ENCODE data around the gene FCRL6. TPM values are rescaled to one million over a fixed set of nuclear protein-coding genes. Genes with fewer than 3 reads are reported as not detected.
A peak's percentile ranks its signal among the peaks of the same experiment; 100 is the strongest.

Gene FCRL6
- total RNA-seq, 4 donors from 2014 or later = 0.45 TPM; not detected in 3

DNA sequence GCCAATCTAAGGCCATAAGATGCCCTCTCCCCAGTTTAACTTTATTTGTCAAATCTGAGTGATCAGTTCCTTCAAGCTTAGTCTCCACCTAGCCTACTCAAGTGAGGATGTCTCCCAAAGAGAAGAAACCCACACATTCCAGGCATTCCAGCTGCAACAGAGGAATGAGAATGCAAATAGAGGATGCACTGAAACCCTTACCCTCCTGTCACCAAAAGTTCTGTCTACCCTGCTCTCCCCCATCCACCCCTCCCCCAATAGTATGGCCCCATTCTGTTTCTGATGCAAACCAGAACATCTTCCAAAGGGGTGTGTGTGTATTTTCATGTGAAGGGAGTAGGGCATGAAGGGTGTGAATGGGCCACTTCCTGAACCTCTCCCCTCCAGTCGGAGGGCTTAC lies 18.4 kb upstream of the FCRL6 start:
- DNase-seq (ENCODE audit: extremely low spot score) = no peak
- intact Hi-C loops (cut with DNase I) = loop anchor here (5.0 to 10.0 kb wide), 3 partner anchors 109 to 619 kb away; partner anchors contain the start of gene PIGM
- Histone ChIP-seq H3K36me3 (no peaks in the 10 kb centered on the region), H3K27me3 (no peaks in the 10 kb centered on the region), H3K27ac (replicated peaks in 1 of 4) (no peak overlapping the region), H3K4me1 (peaks cover 15 to 29% (median 17%) of the 10 kb centered on the region in 4 donors), H3K9me3 (no peaks in the 10 kb centered on the region), H3K4me3 (no peak overlapping the region)
- TF ChIP-seq, protein P1, sequence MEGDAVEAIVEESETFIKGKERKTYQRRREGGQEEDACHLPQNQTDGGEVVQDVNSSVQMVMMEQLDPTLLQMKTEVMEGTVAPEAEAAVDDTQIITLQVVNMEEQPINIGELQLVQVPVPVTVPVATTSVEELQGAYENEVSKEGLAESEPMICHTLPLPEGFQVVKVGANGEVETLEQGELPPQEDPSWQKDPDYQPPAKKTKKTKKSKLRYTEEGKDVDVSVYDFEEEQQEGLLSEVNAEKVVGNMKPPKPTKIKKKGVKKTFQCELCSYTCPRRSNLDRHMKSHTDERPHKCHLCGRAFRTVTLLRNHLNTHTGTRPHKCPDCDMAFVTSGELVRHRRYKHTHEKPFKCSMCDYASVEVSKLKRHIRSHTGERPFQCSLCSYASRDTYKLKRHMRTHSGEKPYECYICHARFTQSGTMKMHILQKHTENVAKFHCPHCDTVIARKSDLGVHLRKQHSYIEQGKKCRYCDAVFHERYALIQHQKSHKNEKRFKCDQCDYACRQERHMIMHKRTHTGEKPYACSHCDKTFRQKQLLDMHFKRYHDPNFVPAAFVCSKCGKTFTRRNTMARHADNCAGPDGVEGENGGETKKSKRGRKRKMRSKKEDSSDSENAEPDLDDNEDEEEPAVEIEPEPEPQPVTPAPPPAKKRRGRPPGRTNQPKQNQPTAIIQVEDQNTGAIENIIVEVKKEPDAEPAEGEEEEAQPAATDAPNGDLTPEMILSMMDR (IDR thresholded peaks at IDR 0.05) = no peak
- TF ChIP-seq POLR2AphosphoS5 (IDR thresholded peaks at IDR 0.05) = no peak
- no peak for TF ChIP-seq EP300 (IDR thresholded peaks at IDR 0.05)
- TF ChIP-seq POLR2A (IDR thresholded peaks at IDR 0.05; ENCODE audit: low read depth) = no peak
- 64% methylated on average over 1 of the region's 1 CpG for WGBS

DNA sequence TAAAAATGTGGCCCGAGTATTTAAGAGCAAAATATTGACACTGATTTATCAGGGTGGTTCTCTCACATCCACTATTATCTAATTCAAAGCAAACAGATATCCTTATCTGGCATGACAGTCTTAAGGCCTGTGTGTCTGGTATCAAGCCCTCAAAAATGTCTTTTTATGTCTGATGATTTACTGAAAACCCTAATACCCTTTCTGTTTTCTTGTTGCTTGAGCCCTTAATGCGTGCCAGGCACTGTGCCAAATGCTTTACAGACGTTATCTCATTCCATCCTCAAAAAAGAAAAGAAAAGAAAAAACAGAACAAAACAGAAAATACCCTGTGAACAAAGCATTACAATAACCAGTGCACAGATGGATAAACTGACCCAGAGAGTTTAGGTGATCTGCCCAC lies 15.7 kb upstream of the FCRL6 start:
- no peak overlapping the region for H3K27ac ChIP-seq (replicated peaks in 1 of 4)
- H3K36me3 ChIP-seq = no peaks in the 10 kb centered on the region
- intact Hi-C loops (cut with DNase I) = loop anchor here (10.0 kb wide), 1 partner anchor 622 kb away; no protein-coding TSS in a partner anchor
- DNase-seq (ENCODE audit: extremely low spot score) = no peak
- H3K4me3 ChIP-seq = no peak overlapping the region
- peaks cover 5 to 8% (median 6%) of the 10 kb centered on the region in 4 donors for H3K4me1 ChIP-seq
- TF ChIP-seq, protein P1 (IDR thresholded peaks at IDR 0.05) = no peak
- no peak for TF ChIP-seq EP300 (IDR thresholded peaks at IDR 0.05)
- no peak for TF ChIP-seq POLR2AphosphoS5 (IDR thresholded peaks at IDR 0.05)
- TF ChIP-seq POLR2A (IDR thresholded peaks at IDR 0.05; ENCODE audit: low read depth) = no peak
- no peaks in the 10 kb centered on the region for H3K9me3 ChIP-seq
- 37% methylated on average over 3 of the region's 3 CpGs for WGBS
- peaks cover 0 to 10% (median 0%) of the 10 kb centered on the region in 4 donors for H3K27me3 ChIP-seq

GRCh38 chr1:159786966-159787365 lies 15.2 kb upstream of the FCRL6 start:
- peaks cover 0 to 15% (median 0%) of the 10 kb centered on the region in 4 donors for H3K27me3 ChIP-seq
- TF ChIP-seq EP300 (IDR thresholded peaks at IDR 0.05) (no peak), POLR2AphosphoS5 (IDR thresholded peaks at IDR 0.05) (no peak), POLR2A (IDR thresholded peaks at IDR 0.05; ENCODE audit: low read depth) (no peak)
- TF ChIP-seq, protein P1 (IDR thresholded peaks at IDR 0.05) = no peak
- intact Hi-C loops (cut with DNase I) = loop anchor here (10.0 kb wide), 1 partner anchor 622 kb away; no protein-coding TSS in a partner anchor
- H3K27ac ChIP-seq (replicated peaks in 1 of 4) = no peak overlapping the region
- H3K9me3 ChIP-seq = no peaks in the 10 kb centered on the region
- H3K4me1 ChIP-seq = peaks cover 0 to 3% (median 1%) of the 10 kb centered on the region in 4 donors
- no peaks in the 10 kb centered on the region for H3K36me3 ChIP-seq
- WGBS = 52% methylated on average over 2 of the region's 3 CpGs
- no peak overlapping the region for H3K4me3 ChIP-seq
- no peak for DNase-seq (ENCODE audit: extremely low spot score)

- intact Hi-C loops (cut with DNase I) = no loop called here
- H3K36me3 ChIP-seq = no peaks in the 10 kb centered on the region
- TF ChIP-seq POLR2A (IDR thresholded peaks at IDR 0.05; ENCODE audit: low read depth) = no peak
- TF ChIP-seq, protein P1 (IDR thresholded peaks at IDR 0.05) = peak; percentile 37 to 59 (median 39)
- H3K27me3 ChIP-seq = peaks cover 0 to 35% (median 2%) of the 10 kb centered on the region in 4 donors
- no peak overlapping the region for H3K27ac ChIP-seq (replicated peaks in 1 of 4)
- no peak overlapping the region for H3K4me3 ChIP-seq
- H3K4me1 ChIP-seq = no peaks in the 10 kb centered on the region
- 25% methylated on average over 2 of the region's 2 CpGs for WGBS
- no peaks in the 10 kb centered on the region for H3K9me3 ChIP-seq
- DNase-seq (ENCODE audit: extremely low spot score) = no peak
Measured at GRCh38 chr1:159790237-159790917, 11.8 kb upstream of the FCRL6 start.
